ENCODE results near the gene GPS1. TPM values are rescaled to one million over a fixed set of nuclear protein-coding genes. Genes with fewer than 3 reads are reported as not detected.
A peak's percentile ranks its signal among the peaks of the same experiment; 100 is the strongest.

The GPS1 gene
- polyA plus RNA-seq, 1 of the 3 experiments (the other 2 are of a cell fraction): 264 TPM

DNA sequence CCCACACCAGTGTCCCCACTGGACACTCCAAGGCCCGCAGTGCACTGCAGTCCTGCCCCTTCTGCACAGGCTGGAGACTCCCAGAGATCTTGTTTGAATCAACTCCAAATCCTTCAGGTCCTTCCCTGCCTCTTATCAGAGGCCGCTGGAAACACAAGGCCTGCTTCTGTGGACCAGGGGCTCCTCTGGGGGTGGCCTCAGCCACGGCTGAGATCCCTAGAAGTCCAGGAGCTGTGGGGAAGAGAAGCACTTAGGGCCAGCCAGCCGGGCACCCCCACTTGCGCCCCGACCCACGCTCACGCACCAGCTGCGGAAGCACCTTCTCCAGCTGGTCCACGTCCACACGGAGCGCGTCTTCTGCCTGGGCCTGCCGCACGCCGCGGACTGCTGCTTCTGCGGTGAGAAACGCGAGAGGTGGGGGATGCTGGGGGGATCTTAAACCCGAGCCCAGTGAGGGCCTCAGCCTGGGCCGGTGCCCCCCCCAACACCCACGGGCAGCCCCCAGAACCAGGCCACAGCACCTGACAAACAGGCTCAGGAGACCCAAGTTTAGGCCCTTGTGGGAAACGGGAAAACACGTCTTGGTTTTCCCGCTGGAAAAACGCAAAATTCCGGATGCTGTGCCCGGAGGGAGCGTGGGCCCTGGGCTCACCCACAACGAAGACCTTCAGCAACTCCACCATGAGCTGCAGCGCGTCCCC, 32.6 kb upstream of the GPS1 start:
- no peak overlapping the region for H3K27ac ChIP-seq (ENCODE audit: low read depth in 2 of 2, low read length in 1 of 2)
- H3K36me3 ChIP-seq (replicated peaks in 1 of 2; ENCODE audit: control insufficient read depth in 1 of 2, insufficient read depth in 2 of 2, low read length in 1 of 2): peaks cover 7 to 23% of the 10 kb centered on the region in 2 experiments
- no peak for DNase-seq
- peaks cover 32% of the 10 kb centered on the region for H3F3A ChIP-seq (replicated peaks; ENCODE audit: insufficient read depth)
- no peaks in the 10 kb centered on the region for H3K9me3 ChIP-seq
- no peak overlapping the region for H3K4me3 ChIP-seq (ENCODE audit: low read depth in 2 of 2, low read length in 1 of 2)
- H3K4me2 ChIP-seq: no peak overlapping the region
- H4K20me1 ChIP-seq (ENCODE audit: insufficient read depth): peaks cover 17% of the 10 kb centered on the region
- POLR2A ChIA-PET: interaction anchor here (0.7 to 1.2 kb wide), 3 partner anchors 12 to 59 kb away, joined by 3 to 5 read pairs (median 5); partner anchors contain the start of gene RAC3
- CTCF ChIA-PET: interaction anchor here (0.6 to 35.7 kb wide), 34 partner anchors 9 to 472 kb away, joined by 3 to 1216 read pairs (median 6); partner anchors contain the start of genes ASPSCR1, DCXR, GPS1 and MAFG
- H3K4me1 ChIP-seq (ENCODE audit: control insufficient read depth in 1 of 2, insufficient read depth in 2 of 2, low read depth in 1 of 2, low read length in 1 of 2): peaks cover 15 to 31% of the 10 kb centered on the region in 2 experiments; a peak in 3 of 4 replicates
- 92% methylated on average over 33 of the region's 33 CpGs for WGBS (ENCODE audit: low lambda C conversion rate)
- no peak overlapping the region for H2AFZ ChIP-seq (ENCODE audit: low read depth)
- no peaks in the 10 kb centered on the region for H3K9me2 ChIP-seq
- no peak overlapping the region for H3K9ac ChIP-seq
- TF ChIP-seq RAD21 (IDR thresholded peaks at IDR 0.05; ENCODE audit: low read length) (no peak), FOXM1 (IDR thresholded peaks at IDR 0.05; ENCODE audit: low read depth) (no peak)
- no peaks in the 10 kb centered on the region for H3K27me3 ChIP-seq (ENCODE audit: insufficient read depth)
- H3K79me2 ChIP-seq (ENCODE audit: insufficient read depth): peaks cover 33% of the 10 kb centered on the region

DNA sequence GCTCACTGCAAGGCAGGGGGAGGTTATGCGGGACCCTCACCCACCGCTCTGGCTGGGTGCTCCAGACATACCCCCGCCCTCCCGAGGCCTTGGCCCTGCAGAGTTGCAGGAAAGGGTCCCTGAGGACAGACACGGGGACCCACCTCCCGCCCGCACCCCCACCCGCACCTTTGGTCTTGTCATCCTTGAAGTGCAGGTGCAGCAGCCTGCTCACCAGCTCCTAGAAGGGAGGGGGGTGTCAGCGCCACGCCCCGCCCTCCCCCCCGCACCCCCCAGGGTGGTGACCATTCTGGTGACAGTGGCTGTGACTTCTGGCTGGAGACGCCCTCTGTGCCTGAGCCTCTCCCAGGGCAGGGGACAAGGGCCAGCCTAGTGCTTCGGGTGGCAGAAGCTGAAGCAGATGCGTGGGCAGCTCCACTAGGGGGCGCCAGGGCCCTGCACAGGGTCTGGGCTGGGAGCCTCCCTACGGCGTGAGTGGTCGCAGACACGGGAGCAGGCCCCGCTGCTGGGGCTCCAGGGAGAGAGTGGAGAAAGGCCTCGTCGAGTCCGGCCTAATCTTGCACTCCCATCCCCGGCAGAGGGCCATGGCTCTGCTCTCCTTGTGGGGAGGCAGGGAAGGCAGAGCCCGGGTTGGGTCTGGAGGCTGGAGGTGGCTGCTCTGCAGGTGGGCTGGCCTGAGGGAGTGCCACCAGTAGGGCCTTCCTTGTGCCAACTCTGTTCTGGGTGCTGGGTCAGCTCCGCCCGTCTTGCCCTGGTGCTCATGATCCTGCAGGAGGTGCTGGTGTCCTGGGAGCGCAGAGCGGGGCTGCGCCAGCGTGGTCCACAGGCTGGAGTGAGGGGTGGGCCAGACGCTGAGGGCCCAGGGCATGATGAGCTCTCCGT, 31.8 kb upstream of the GPS1 start:
- TF ChIP-seq RAD21 (IDR thresholded peaks at IDR 0.05; ENCODE audit: low read length) (peak; percentile 51), CHD2 (IDR thresholded peaks at IDR 0.05; ENCODE audit: low read length, partially characterized antibody) (no peak), SMC3 (IDR thresholded peaks at IDR 0.05; ENCODE audit: low read depth, low read length) (peak; percentile 49)
- TF ChIP-seq, protein P1, sequence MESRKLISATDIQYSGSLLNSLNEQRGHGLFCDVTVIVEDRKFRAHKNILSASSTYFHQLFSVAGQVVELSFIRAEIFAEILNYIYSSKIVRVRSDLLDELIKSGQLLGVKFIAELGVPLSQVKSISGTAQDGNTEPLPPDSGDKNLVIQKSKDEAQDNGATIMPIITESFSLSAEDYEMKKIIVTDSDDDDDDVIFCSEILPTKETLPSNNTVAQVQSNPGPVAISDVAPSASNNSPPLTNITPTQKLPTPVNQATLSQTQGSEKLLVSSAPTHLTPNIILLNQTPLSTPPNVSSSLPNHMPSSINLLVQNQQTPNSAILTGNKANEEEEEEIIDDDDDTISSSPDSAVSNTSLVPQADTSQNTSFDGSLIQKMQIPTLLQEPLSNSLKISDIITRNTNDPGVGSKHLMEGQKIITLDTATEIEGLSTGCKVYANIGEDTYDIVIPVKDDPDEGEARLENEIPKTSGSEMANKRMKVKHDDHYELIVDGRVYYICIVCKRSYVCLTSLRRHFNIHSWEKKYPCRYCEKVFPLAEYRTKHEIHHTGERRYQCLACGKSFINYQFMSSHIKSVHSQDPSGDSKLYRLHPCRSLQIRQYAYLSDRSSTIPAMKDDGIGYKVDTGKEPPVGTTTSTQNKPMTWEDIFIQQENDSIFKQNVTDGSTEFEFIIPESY (IDR thresholded peaks at IDR 0.05; ENCODE audit: borderline replicate concordance, low read depth): no peak
- TF ChIP-seq, protein P2, sequence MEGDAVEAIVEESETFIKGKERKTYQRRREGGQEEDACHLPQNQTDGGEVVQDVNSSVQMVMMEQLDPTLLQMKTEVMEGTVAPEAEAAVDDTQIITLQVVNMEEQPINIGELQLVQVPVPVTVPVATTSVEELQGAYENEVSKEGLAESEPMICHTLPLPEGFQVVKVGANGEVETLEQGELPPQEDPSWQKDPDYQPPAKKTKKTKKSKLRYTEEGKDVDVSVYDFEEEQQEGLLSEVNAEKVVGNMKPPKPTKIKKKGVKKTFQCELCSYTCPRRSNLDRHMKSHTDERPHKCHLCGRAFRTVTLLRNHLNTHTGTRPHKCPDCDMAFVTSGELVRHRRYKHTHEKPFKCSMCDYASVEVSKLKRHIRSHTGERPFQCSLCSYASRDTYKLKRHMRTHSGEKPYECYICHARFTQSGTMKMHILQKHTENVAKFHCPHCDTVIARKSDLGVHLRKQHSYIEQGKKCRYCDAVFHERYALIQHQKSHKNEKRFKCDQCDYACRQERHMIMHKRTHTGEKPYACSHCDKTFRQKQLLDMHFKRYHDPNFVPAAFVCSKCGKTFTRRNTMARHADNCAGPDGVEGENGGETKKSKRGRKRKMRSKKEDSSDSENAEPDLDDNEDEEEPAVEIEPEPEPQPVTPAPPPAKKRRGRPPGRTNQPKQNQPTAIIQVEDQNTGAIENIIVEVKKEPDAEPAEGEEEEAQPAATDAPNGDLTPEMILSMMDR (IDR thresholded peaks at IDR 0.05): peak; percentile 87
- Histone ChIP-seq H4K20me1 (ENCODE audit: insufficient read depth) (peaks cover 17% of the 10 kb centered on the region), H3K27me3 (ENCODE audit: insufficient read depth) (no peaks in the 10 kb centered on the region), H3K4me3 (ENCODE audit: low read depth in 2 of 2, low read length in 1 of 2) (no peak overlapping the region; a peak in 1 of 4 replicates), H3K4me1 (ENCODE audit: control insufficient read depth in 1 of 2, insufficient read depth in 2 of 2, low read depth in 1 of 2, low read length in 1 of 2) (peaks cover 18 to 35% of the 10 kb centered on the region in 2 experiments; a peak in 3 of 4 replicates), H3K79me2 (ENCODE audit: insufficient read depth) (peaks cover 36% of the 10 kb centered on the region), H3K9ac (no peak overlapping the region), H3K27ac (ENCODE audit: low read depth in 2 of 2, low read length in 1 of 2) (peak overlapping the region in 1 of 2 experiments; percentile 5; a peak in 1 of 4 replicates), H3F3A (replicated peaks; ENCODE audit: insufficient read depth) (peaks cover 32% of the 10 kb centered on the region), H2AFZ (ENCODE audit: low read depth) (no peak overlapping the region), H3K9me3 (no peaks in the 10 kb centered on the region), H3K36me3 (replicated peaks in 1 of 2; ENCODE audit: control insufficient read depth in 1 of 2, insufficient read depth in 2 of 2, low read length in 1 of 2) (peaks cover 7 to 23% of the 10 kb centered on the region in 2 experiments), H3K9me2 (no peaks in the 10 kb centered on the region), H3K4me2 (peak overlapping the region; percentile 99; the same call in 1 of the 2 replicates)
- WGBS (ENCODE audit: low lambda C conversion rate): 81% methylated on average over 25 of the region's 34 CpGs
- POLR2A ChIA-PET: interaction anchor here (1.0 to 1.4 kb wide), 5 partner anchors 11 to 90 kb away, joined by 3 to 5 read pairs (median 5); partner anchors contain the start of genes ASPSCR1 and RAC3
- DNase-seq: peak; percentile 88
- CTCF ChIA-PET: interaction anchor here (0.6 to 35.7 kb wide), 44 partner anchors 9 to 471 kb away, joined by 3 to 1216 read pairs (median 5); partner anchors contain the start of genes ANAPC11, ARHGDIA, ARL16 and ASPSCR1

Measured in SK-N-SH (cell line).